Measurements from ENCODE around the gene ZNF296.
"Not testable (repeated sequence)": the region's sequence is repeated elsewhere in the genome, so short reads cannot be mapped to it uniquely, and the experiment has no call there.

ZNF296 gene

GRCh38 chr19:45076029-45076850 is at the start of gene ZNF296:
Gene ZNF296, minus strand, starts transcription at chr19:45076478. Its CDS starts 105 bp downstream, at chr19:45076373.
- DNase-seq = peak; percentile 65

- no peak for DNase-seq
These were observed 49.1 kb upstream of the ZNF296 start for GRCh38 chr19:45125360-45125759.

- DNase-seq = no peak
These were observed 47.7 kb upstream of the ZNF296 start for GRCh38 chr19:45124021-45124420.

GRCh38 chr19:45123440-45123850 is 47.2 kb upstream of the ZNF296 start:
- DNase-seq = peak; percentile 63

GRCh38 chr19:45122832-45123231 is 46.6 kb upstream of the ZNF296 start:
- no peak for DNase-seq

- no peak for DNase-seq
These were observed 45.6 kb upstream of the ZNF296 start for GRCh38 chr19:45121827-45122345.

GRCh38 chr19:45119582-45119981 is 43.3 kb upstream of the ZNF296 start:
- peak; percentile 18 for DNase-seq

GRCh38 chr19:45118591-45119355 is 42.5 kb upstream of the ZNF296 start:
- peak; percentile 88 for DNase-seq

- DNase-seq = no peak
These were observed 41.8 kb upstream of the ZNF296 start for GRCh38 chr19:45118106-45118505.

GRCh38 chr19:45117671-45118070 is 41.4 kb upstream of the ZNF296 start:
- DNase-seq = no peak

- peak; percentile 81 for DNase-seq
These were observed 40.9 kb upstream of the ZNF296 start for GRCh38 chr19:45117167-45117594.

GRCh38 chr19:45115809-45116615 is 39.7 kb upstream of the ZNF296 start:
- peak; percentile 96 for DNase-seq

GRCh38 chr19:45114116-45114515 is 37.8 kb upstream of the ZNF296 start:
- DNase-seq = peak; percentile 87

- DNase-seq = peak; percentile 86
These were observed 37.4 kb upstream of the ZNF296 start for GRCh38 chr19:45113628-45114027.

GRCh38 chr19:45112111-45112827 is 36.0 kb upstream of the ZNF296 start:
- DNase-seq = no peak

GRCh38 chr19:45110851-45111266 is 34.6 kb upstream of the ZNF296 start:
- no peak for DNase-seq

- no peak for DNase-seq
These were observed 31.4 kb upstream of the ZNF296 start for GRCh38 chr19:45107621-45108150.

- not testable (repeated sequence) for DNase-seq
These were observed 30.1 kb upstream of the ZNF296 start for GRCh38 chr19:45106363-45106762.

GRCh38 chr19:45104658-45105349 is 28.5 kb upstream of the ZNF296 start:
- no peak for DNase-seq

- DNase-seq = no peak
These were observed 27.4 kb upstream of the ZNF296 start for GRCh38 chr19:45103508-45104319.

Measured in NCI-H2171 treated with DMSO at 0.1 percent for 48 hours (cell line).